ENCODE data around the gene SCGB3A1. TPM values are rescaled to one million over a fixed set of nuclear protein-coding genes. Genes with fewer than 3 reads are reported as not detected.
A peak's percentile ranks its signal among the peaks of the same experiment; 100 is the strongest.

The SCGB3A1 gene
- total RNA-seq, 1 experiment from 2014 or later, result not detected

- Histone ChIP-seq H3K18ac (ENCODE audit: insufficient read length, low read depth, low read length) (no peak overlapping the region), H3K4ac (ENCODE audit: low read depth, low read length) (no peak overlapping the region), H2BK5ac (ENCODE audit: insufficient read length, low read length) (no peak overlapping the region), H2AK5ac (ENCODE audit: insufficient read length, low read length) (no peak overlapping the region), H2BK12ac (ENCODE audit: insufficient read length, low read depth, low read length) (no peak overlapping the region), H4K91ac (ENCODE audit: insufficient read length, low read depth, low read length) (no peak overlapping the region), H3K4me2 (ENCODE audit: insufficient read depth, insufficient read length, low read length) (no peak overlapping the region), H2BK20ac (ENCODE audit: low read depth, low read length, poor library complexity, severe bottlenecking) (no peak overlapping the region), H3K23ac (ENCODE audit: insufficient read length, low read depth, low read length) (no peak overlapping the region), H2AFZ (ENCODE audit: low read length) (no peak overlapping the region), H3K23me2 (ENCODE audit: insufficient read length, low read depth, low read length, poor library complexity, severe bottlenecking) (no peaks in the 10 kb centered on the region), H3K4me1 (ENCODE audit: insufficient read depth, low read length) (no peaks in the 10 kb centered on the region), H3T11ph (ENCODE audit: low read length) (no peak overlapping the region), H4K5ac (ENCODE audit: insufficient read length, low read depth, low read length) (no peak overlapping the region), H3K9me3 (ENCODE audit: control insufficient read depth, low read depth, low read length) (no peaks in the 10 kb centered on the region), H4K8ac (replicated peaks; ENCODE audit: insufficient read length, low read depth, low read length) (no peak overlapping the region), H3K79me1 (ENCODE audit: insufficient read depth, low read depth, low read length, poor library complexity, severe bottlenecking) (no peaks in the 10 kb centered on the region), H3K9ac (ENCODE audit: extremely low read depth, insufficient read length, low read length) (no peak overlapping the region), H2BK15ac (ENCODE audit: low read depth, low read length) (no peak overlapping the region), H3K27me3 (ENCODE audit: insufficient read depth, low read length) (no peaks in the 10 kb centered on the region), H3K56ac (ENCODE audit: insufficient read length, low read depth, low read length) (no peak overlapping the region), H4K20me1 (ENCODE audit: control insufficient read depth, insufficient read depth, insufficient read length) (no peaks in the 10 kb centered on the region), H3K27ac (ENCODE audit: insufficient read length, low read depth, low read length) (no peak overlapping the region), H2BK120ac (ENCODE audit: low read depth, low read length, poor library complexity, severe bottlenecking) (no peak overlapping the region), H3K14ac (ENCODE audit: insufficient read depth, low read length) (no peak overlapping the region), H3K79me2 (ENCODE audit: insufficient read depth, low read length) (no peaks in the 10 kb centered on the region)
- Mint-ChIP-seq H3K27me3 (ENCODE audit: low read depth) (peaks cover 14% of the 10 kb centered on the region), H3K4me3 (no peak overlapping the region), H3K27ac (no peak overlapping the region), H3K9me3 (no peaks in the 10 kb centered on the region), H3K4me1 (peaks cover 0 to 6% of the 10 kb centered on the region in 2 experiments; a peak in 2 of 4 replicates), H3K36me3 (ENCODE audit: insufficient read depth in 1 of 3, low read depth in 3 of 3) (no peaks in the 10 kb centered on the region)
- DNase-seq, result peak; percentile 26
- TF ChIP-seq CTCF (conservative IDR thresholded peaks at IDR 0.05), result no peak
- WGBS (ENCODE audit: extremely low coverage, insufficient read length, low lambda C conversion rate), result no CpG with 5 or more reads among the region's 9 CpGs
Observed at GRCh38 chr5:180598316-180598701, 7.0 kb upstream of the SCGB3A1 start.
